SK-N-SH (cell line): ENCODE results near the gene CLCNKB.

Experiments
- CTCF ChIP-seq: fragments of 200-600 bp; sonication (generic); IDR thresholded peaks from 2 replicates; pipeline ENCODE4 v1.6.1; 2017; ENCODE audit warnings: antibody characterized with exemption, mild to moderate bottlenecking, moderate library complexity
- EP300 ChIP-seq, 2 experiments: IDR thresholded peaks; 2 replicates each; pipeline versions ENCODE4 v1.4.0 to v1.6.1; 2012; ENCODE audit warnings: borderline replicate concordance in 1 of 2, low read depth in 1 of 2, low read length in 1 of 2
- EZH2phosphoT487 ChIP-seq: fragments of 200-600 bp; sonication (generic); IDR thresholded peaks from 2 replicates; pipeline ENCODE4 v1.6.1; 2017; ENCODE audit warnings: low read depth, mixed run types, mild to moderate bottlenecking, antibody characterized with exemption, moderate library complexity, borderline replicate concordance
- FOXJ3 ChIP-seq: sonication (generic); formaldehyde crosslinking; IDR thresholded peaks from 2 replicates; pipeline ENCODE4 v1.5.1; 2020; ENCODE audit warnings: mild to moderate bottlenecking, missing genetic modification reagents
- JUND ChIP-seq: IDR thresholded peaks from 2 replicates; pipeline ENCODE4 v1.4.0; 2012
- MEF2A ChIP-seq: IDR thresholded peaks from 2 replicates; pipeline ENCODE4 v1.4.0; 2012; ENCODE audit warnings: low read depth, borderline replicate concordance
- POLR2AphosphoS5 ChIP-seq: IDR thresholded peaks from 2 replicates; pipeline ENCODE4 v1.6.1; 2012; ENCODE audit warnings: low read depth, low read length
- TF ChIP-seq, protein P1 (sequence below): IDR thresholded peaks from 2 replicates; pipeline ENCODE4 v1.4.0; 2012; ENCODE audit warnings: low read depth
- TF ChIP-seq, protein P2 (sequence below): IDR thresholded peaks from 2 replicates; pipeline ENCODE4 v1.6.1; 2012; ENCODE audit warnings: mild to moderate bottlenecking, low read depth, low read length, moderate library complexity
- TF ChIP-seq, protein P3 (sequence below): IDR thresholded peaks from 2 replicates; pipeline ENCODE4 v1.4.0; 2012; ENCODE audit warnings: low read depth, borderline replicate concordance

DNA sequence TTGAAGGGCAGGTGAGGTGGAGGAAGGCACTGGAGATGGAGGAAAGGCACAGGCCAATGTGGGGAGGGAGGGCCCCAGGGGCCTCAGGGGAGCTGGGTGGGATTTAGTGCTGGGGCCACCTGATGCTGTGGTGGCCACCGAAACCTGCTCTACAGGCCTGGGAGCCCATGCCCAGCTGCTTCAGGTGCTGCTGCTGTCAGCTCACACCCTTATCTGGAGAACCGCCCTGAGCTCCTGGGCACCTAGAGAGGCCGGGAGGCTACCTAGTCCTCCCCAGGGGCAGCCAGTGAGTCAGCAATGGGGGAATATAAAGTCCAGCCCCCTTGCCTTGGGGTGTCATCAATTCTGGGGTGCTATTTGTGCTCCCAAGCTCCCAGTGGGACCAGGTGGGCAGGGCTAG, 17.7 kb downstream of the CLCNKB start:
- no peak for TF ChIP-seq CTCF
- TF ChIP-seq, protein P1, sequence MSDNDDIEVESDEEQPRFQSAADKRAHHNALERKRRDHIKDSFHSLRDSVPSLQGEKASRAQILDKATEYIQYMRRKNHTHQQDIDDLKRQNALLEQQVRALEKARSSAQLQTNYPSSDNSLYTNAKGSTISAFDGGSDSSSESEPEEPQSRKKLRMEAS = no peak
- TF ChIP-seq EP300 (IDR thresholded peaks at IDR 0.05; ENCODE audit: borderline replicate concordance in 1 of 2, low read depth in 1 of 2, low read length in 1 of 2) = no peak
- no peak for TF ChIP-seq FOXJ3 (CRISPR knock-in tag)
- TF ChIP-seq, protein P2, sequence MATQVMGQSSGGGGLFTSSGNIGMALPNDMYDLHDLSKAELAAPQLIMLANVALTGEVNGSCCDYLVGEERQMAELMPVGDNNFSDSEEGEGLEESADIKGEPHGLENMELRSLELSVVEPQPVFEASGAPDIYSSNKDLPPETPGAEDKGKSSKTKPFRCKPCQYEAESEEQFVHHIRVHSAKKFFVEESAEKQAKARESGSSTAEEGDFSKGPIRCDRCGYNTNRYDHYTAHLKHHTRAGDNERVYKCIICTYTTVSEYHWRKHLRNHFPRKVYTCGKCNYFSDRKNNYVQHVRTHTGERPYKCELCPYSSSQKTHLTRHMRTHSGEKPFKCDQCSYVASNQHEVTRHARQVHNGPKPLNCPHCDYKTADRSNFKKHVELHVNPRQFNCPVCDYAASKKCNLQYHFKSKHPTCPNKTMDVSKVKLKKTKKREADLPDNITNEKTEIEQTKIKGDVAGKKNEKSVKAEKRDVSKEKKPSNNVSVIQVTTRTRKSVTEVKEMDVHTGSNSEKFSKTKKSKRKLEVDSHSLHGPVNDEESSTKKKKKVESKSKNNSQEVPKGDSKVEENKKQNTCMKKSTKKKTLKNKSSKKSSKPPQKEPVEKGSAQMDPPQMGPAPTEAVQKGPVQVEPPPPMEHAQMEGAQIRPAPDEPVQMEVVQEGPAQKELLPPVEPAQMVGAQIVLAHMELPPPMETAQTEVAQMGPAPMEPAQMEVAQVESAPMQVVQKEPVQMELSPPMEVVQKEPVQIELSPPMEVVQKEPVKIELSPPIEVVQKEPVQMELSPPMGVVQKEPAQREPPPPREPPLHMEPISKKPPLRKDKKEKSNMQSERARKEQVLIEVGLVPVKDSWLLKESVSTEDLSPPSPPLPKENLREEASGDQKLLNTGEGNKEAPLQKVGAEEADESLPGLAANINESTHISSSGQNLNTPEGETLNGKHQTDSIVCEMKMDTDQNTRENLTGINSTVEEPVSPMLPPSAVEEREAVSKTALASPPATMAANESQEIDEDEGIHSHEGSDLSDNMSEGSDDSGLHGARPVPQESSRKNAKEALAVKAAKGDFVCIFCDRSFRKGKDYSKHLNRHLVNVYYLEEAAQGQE = no peak
- no peak for TF ChIP-seq POLR2AphosphoS5
- TF ChIP-seq JUND = no peak
- TF ChIP-seq, protein P3, sequence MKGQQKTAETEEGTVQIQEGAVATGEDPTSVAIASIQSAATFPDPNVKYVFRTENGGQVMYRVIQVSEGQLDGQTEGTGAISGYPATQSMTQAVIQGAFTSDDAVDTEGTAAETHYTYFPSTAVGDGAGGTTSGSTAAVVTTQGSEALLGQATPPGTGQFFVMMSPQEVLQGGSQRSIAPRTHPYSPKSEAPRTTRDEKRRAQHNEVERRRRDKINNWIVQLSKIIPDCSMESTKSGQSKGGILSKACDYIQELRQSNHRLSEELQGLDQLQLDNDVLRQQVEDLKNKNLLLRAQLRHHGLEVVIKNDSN = no peak
- no peak for TF ChIP-seq EZH2phosphoT487
- TF ChIP-seq MEF2A = no peak
